HUES6 (cell line): ENCODE measurements around the gene CTDSPL.

Source experiments
- H3K27ac ChIP-seq: 2 replicates; pipeline ENCODE4 v1.7.0; 2013; ENCODE audit warnings: low read depth, mild to moderate bottlenecking, low read length, inconsistent platforms
- H3K27me3 ChIP-seq: 2 replicates; pipeline ENCODE4 v1.6.1; 2013; ENCODE audit warnings: low read length; ENCODE audit not compliant: control insufficient read depth, insufficient read depth
- H3K36me3 ChIP-seq: 2 replicates; pipeline ENCODE4 v1.6.1; 2013; ENCODE audit warnings: low read length; ENCODE audit not compliant: control insufficient read depth, insufficient read depth
- H3K4me1 ChIP-seq: 2 replicates; pipeline ENCODE4 v1.6.1; 2013; ENCODE audit warnings: low read length; ENCODE audit not compliant: control insufficient read depth, insufficient read depth
- H3K4me3 ChIP-seq: 2 replicates; pipeline ENCODE4 v1.5.1; 2013; ENCODE audit warnings: low read depth, low read length
- H3K9ac ChIP-seq: one replicate; pipeline ENCODE4 v1.6.1; 2013; ENCODE audit warnings: mild to moderate bottlenecking, low read length
- H3K9me3 ChIP-seq: 2 replicates; pipeline ENCODE4 v1.6.1; 2013; ENCODE audit warnings: low read depth, low read length; ENCODE audit not compliant: control insufficient read depth, insufficient read depth

CTDSPL gene

DNA sequence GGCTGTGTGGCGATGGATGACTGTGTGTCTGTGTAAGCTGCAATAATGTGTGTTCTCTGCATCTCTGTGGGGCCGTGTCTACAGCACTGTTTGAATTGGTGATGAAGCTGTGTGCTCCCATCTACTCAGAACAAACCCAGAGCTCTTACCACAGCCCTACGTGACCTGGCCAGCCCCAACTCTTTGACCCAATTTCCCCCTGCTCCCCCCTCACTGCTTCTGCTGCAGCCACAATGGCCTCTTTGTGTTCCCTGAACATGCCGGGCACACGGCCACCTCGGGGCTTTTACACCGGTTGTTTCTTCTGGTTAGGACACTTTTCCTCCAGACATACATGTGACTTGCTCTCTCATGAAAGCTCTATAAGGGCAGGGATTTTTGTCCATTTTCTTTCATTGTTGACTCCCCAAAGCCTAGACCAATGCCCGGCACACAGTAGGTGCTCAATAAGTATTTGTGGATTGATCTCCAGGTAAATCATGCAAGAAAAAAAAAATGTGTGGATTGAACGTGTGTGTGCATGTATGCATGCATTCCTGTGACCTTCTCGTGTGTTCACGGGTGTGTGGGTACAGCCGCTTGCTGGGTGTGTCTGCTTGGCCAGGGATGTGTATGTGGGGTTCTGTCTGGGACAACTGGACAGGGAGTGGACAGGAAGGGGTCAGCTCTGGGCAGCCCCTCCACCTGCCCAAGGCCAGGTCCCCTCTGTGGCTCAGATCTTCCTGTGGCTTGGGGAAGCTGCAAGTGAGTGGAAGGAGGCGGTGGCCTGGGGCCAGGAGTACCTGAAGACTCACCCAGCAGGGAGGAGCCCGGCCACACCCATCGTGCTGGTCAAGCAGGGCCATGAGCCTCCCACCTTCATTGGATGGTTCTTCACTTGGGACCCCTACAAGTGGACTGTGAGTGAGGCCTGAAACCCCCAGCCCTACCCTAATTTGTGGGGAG is 143.7 kb downstream of the CTDSPL start:
- Histone ChIP-seq H3K4me3 (no peak overlapping the region), H3K27ac (no peak overlapping the region), H3K9me3 (no peaks in the 10 kb centered on the region), H3K27me3 (no peaks in the 10 kb centered on the region), H3K4me1 (no peaks in the 10 kb centered on the region), H3K36me3 (peaks cover 18% of the 10 kb centered on the region), H3K9ac (no peak overlapping the region)

DNA sequence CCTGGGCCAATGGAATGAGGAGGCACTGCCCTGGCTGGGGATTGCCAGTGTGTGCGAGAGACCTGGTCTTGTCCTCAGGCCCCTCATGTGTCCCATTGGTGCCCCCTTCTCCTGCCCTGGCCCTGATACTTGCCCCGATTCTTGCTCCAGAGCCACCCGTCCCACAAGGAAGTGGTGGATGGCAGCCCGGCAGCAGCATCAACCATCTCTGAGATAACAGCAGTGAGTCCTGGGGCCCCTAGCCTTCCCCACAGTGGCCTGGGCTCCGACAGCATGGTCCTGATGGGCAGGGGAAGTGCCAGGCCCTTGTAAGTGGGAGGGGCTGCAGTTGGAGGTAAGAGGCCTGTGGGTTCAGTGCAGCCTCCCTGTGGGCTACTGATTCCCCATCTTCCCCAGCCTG is 144.4 kb downstream of the CTDSPL start:
- Histone ChIP-seq H3K9me3 (no peaks in the 10 kb centered on the region), H3K36me3 (peaks cover 21% of the 10 kb centered on the region)

DNA sequence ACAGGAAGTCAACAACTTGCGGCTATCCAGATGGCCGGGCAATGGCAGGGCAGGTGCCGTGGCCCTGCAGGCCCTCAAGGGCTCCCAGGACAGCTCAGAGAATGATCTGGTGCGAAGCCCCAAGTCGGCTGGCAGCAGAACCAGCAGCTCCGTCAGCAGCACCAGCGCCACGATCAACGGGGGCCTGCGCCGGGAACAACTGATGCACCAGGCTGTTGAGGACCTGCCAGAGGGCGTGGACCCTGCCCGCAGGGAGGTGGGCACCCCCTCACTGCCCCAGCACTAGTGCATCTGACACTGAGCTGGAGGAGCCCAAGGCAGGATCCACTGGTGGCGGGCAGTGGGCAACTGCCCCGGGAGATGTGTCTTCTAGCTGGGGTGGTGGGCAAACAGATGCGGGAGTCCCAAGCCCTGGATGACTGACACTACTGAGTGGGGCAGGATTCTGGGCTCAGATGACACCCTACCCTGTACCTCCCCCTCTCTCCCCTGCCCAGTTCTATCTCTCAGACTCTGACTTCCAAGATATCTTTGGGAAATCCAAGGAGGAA is 144.8 kb downstream of the CTDSPL start:
- no peak overlapping the region for H3K4me3 ChIP-seq
- peaks cover 26% of the 10 kb centered on the region for H3K36me3 ChIP-seq
- no peak overlapping the region for H3K27ac ChIP-seq

More for the DNA sequence above, 144.4 kb downstream of the CTDSPL start:
- H3K4me1 ChIP-seq, result no peaks in the 10 kb centered on the region
- H3K27me3 ChIP-seq, result no peaks in the 10 kb centered on the region
- no peak overlapping the region for H3K4me3 ChIP-seq
- no peak overlapping the region for H3K27ac ChIP-seq
- no peak overlapping the region for H3K9ac ChIP-seq

DNA sequence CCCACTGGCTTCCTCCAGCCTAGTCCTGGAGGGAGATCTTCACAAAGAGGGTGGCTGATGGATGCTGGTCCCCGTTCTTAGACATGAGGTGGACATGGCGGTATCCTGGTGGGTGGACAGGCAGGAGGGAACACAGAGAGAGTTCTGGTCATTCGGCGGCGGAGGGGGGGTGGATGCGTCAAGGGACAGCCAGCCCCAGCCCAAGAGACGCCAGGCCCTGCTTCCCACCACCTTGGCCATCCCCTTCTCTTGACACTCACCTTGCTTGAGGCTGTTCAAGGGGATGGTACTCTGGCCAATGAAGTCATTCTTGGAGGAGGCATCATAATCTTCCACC is 146.0 kb downstream of the CTDSPL start:
- H3K4me3 ChIP-seq, result no peak overlapping the region
- no peak overlapping the region for H3K27ac ChIP-seq
- no peaks in the 10 kb centered on the region for H3K9me3 ChIP-seq
- H3K4me1 ChIP-seq, result no peaks in the 10 kb centered on the region
- H3K27me3 ChIP-seq, result no peaks in the 10 kb centered on the region
- H3K36me3 ChIP-seq, result peaks cover 27% of the 10 kb centered on the region
- H3K9ac ChIP-seq, result no peak overlapping the region

More for the DNA sequence above, 144.8 kb downstream of the CTDSPL start:
- H3K9ac ChIP-seq, result no peak overlapping the region
- no peaks in the 10 kb centered on the region for H3K27me3 ChIP-seq
- H3K9me3 ChIP-seq, result no peaks in the 10 kb centered on the region
- H3K4me1 ChIP-seq, result no peaks in the 10 kb centered on the region

DNA sequence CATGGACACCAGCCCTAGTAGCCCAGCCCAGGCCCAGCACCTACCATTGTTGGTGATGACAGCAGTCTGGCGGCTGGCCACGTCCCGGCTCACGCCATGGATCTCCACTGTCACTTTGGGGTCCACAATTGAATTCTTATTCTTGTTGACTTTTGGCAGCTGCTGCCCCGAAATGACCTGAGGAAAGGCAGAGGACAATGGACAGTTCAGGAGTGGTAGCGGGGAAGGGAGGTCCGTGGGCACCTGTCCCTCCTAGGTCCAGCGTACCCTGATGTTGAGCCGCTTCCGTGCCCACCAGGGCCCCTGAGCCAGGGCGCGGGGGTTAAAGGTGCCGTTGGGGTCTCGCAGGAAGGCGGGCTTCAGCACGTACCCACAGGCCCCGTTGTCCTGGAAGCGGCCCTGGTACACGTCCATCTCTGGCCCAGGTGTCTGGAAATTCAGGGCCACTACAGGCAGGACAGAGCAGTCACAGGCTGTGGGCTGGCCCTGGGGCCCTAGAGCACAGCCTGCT is 146.6 kb downstream of the CTDSPL start:
- Histone ChIP-seq H3K4me3 (no peak overlapping the region), H3K9ac (no peak overlapping the region), H3K27ac (no peak overlapping the region), H3K36me3 (peaks cover 27% of the 10 kb centered on the region), H3K9me3 (no peaks in the 10 kb centered on the region), H3K27me3 (no peaks in the 10 kb centered on the region), H3K4me1 (no peaks in the 10 kb centered on the region)

DNA sequence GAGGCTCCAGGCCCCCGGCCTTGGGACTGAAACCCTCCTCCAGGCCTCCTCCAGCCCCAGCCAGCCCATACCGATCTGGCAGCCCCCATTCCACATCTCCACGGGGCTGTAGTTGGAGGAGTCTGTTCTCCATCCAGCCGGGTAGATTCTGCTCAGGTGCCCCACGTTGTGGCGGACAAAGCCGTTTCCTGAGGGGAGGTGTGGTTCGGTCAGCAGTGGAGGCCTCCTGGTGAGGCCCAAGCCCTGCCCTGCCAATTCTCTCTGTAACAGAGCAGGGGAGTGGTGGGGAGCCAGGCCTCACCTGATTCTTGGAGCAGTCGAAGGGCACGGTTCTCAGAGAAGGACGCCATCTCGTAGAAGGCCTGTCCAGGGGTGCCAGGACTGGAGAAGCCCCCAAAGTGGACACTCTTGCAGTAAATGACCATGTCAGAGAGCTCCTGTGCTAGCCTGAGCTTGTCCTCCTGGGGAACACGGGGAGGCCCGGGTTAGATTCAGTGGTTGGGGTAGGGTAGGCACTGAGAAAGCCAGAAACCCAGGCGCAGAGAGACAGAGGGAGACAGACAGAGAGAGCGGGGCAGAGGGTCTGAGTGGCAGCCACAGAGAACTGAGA is 147.4 kb downstream of the CTDSPL start:
- Histone ChIP-seq H3K9ac (no peak overlapping the region), H3K4me1 (no peaks in the 10 kb centered on the region), H3K27me3 (no peaks in the 10 kb centered on the region), H3K27ac (no peak overlapping the region), H3K4me3 (no peak overlapping the region), H3K9me3 (no peaks in the 10 kb centered on the region), H3K36me3 (peaks cover 27% of the 10 kb centered on the region)

DNA sequence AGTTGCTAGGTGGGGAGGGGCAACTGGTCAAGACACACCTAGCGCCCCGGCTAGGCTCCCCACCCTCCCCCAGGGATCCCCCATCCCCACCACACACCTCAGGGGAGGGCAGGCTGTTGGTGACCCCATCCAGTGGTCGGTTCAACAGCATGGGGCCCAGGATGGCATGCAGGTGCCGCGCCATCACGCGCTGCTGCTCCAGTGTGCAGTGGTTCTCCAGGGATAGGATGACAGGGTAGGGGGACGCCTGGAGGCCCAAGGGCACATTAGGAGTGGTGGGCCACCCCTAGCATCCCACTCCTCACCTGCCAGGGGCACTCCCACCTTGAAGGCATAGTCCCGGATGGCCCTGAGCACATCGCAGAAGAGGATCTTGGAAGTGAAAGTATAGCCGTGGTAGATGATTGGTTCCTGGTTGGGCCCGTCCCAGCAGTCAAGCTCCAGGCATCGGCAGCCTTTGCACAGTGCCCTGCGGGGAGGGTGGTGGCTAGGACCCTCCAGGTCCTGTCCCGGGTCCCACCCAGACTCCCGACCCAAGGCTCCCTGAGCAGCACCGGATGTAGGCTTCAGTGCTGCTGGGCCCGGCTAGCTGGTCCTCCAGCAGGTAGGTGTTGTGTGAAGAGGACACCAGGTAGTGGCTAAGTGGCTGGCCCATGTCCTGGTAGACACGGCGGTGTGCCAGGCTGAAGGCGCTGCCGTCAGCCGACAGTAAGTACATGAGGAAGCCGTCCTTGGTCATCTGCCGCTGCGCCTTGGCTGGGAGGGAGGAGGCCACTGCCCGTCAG is 148.3 kb downstream of the CTDSPL start:
- Histone ChIP-seq H3K9ac (no peak overlapping the region), H3K36me3 (peaks cover 31% of the 10 kb centered on the region)

DNA sequence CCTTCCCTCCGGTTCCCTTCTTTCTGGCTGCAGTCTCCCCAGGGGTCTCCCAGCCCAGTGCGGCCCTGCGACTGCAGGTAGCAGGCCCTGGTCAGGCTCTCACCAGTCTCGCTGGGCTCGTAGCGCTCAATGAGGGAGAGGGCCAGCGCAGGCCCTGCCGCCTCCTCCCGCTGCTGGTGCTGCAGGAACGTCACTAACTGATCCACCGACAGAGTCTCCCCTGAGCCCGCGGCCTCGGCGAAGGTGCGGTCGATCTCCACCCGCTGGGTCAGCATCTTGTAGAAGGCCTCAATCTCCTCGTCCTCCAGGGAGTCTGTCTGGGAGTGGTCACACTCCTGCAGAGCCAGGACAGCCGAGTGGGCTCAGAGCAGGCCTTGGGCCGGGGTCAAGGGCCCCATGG is 149.4 kb downstream of the CTDSPL start:
- no peaks in the 10 kb centered on the region for H3K9me3 ChIP-seq
- no peaks in the 10 kb centered on the region for H3K27me3 ChIP-seq
- H3K4me3 ChIP-seq, result no peak overlapping the region
- no peak overlapping the region for H3K9ac ChIP-seq
- H3K36me3 ChIP-seq, result peaks cover 42% of the 10 kb centered on the region
- H3K27ac ChIP-seq, result peak overlapping the region; percentile 18; the same call in 1 of the 2 replicates
- H3K4me1 ChIP-seq, result no peaks in the 10 kb centered on the region

More for the DNA sequence above, 148.3 kb downstream of the CTDSPL start:
- Histone ChIP-seq H3K9me3 (no peaks in the 10 kb centered on the region), H3K27me3 (no peaks in the 10 kb centered on the region), H3K4me1 (no peaks in the 10 kb centered on the region), H3K27ac (no peak overlapping the region), H3K4me3 (no peak overlapping the region)

DNA sequence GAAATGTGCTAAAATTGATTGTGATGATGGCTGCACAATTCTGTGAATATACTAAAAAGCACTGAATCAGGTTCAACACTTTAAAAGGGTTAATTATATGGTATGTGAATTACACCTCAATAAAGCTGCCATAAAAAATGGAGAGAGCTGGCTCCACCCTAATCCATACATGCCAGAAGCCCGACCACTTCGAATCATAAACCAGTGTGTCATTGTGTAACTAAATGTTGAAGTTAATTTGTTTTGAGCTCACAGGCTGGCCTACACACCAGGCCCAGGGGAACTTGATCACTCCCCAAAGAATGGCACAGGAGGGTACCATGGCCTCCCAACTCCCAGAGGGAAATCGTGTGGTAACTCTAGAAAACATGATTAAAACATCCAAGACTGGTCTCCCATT is 153.8 kb downstream of the CTDSPL start:
- Histone ChIP-seq H3K9ac (no peak overlapping the region), H3K36me3 (peaks cover 53% of the 10 kb centered on the region), H3K4me3 (no peak overlapping the region), H3K9me3 (no peaks in the 10 kb centered on the region), H3K27ac (no peak overlapping the region), H3K4me1 (no peaks in the 10 kb centered on the region; the same call in 1 of the 2 replicates), H3K27me3 (no peaks in the 10 kb centered on the region)

DNA sequence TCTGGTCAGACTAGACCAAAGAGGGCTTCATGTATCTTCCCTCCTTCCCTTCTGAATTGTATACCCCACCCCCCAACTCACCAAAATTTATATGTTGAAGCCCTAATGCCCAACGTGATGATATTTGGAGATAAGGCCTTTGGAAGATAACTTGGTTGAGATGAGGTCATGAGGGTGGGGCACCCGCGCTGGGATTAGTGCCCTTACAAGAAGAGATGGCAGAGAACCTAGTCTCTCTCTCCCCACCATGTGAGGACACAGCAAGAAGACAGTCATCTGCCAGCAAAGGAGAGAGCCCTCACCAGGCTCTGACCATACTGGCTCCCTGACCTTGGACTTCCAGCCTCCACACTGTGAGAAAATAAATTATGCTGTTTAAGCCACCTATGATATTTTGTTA is 154.3 kb downstream of the CTDSPL start:
- Histone ChIP-seq H3K27ac (no peak overlapping the region), H3K27me3 (no peaks in the 10 kb centered on the region), H3K9me3 (no peaks in the 10 kb centered on the region), H3K36me3 (peaks cover 51% of the 10 kb centered on the region), H3K9ac (no peak overlapping the region), H3K4me3 (no peak overlapping the region), H3K4me1 (no peaks in the 10 kb centered on the region; the same call in 1 of the 2 replicates)
